Esophagus muscularis mucosa (tissue), 3 donors: ENCODE results near the gene LETM1.

ENCODE experiments used
- CTCF ChIP-seq, 3 experiments: fragments of 200-600 bp in 2 of 3; fragments of 450-650 bp in 1 of 3; sonication (generic) in 2 of 3; IDR thresholded peaks; one replicate each; pipeline ENCODE4 v1.5.1; 2017 to 2019; ENCODE audit warnings: antibody characterized with exemption in 3 of 3, mild to moderate bottlenecking in 2 of 3, moderate library complexity in 1 of 3
- POLR2A ChIP-seq: fragments of 450-650 bp; IDR thresholded peaks from one replicate; pipeline ENCODE4 v1.6.1; 2017; ENCODE audit warnings: antibody characterized with exemption, moderate library complexity, mild to moderate bottlenecking, low read depth
- POLR2AphosphoS5 ChIP-seq, 2 donors: sonication (generic); formaldehyde crosslinking; IDR thresholded peaks; one replicate each; pipeline ENCODE4 v1.6.1; 2017; ENCODE audit warnings: antibody characterized with exemption in 2 of 2

- TF ChIP-seq CTCF (IDR thresholded peaks at IDR 0.05) (no peak), POLR2A (no peak), POLR2AphosphoS5 (IDR thresholded peaks at IDR 0.05) (no peak)
Measured at GRCh38 chr4:1872870-1873269, 16.9 kb upstream of the LETM1 start.
